Right lobe of liver (tissue), 4 donors: Measurements from ENCODE around the gene SKIC2.

ENCODE experiments used
- POLR2A ChIP-seq: fragments of 450-650 bp; IDR thresholded peaks from one replicate; pipeline ENCODE4 v1.6.1; 2017; ENCODE audit warnings: antibody characterized with exemption, mild to moderate bottlenecking
- TF ChIP-seq, protein P1 (sequence below), 4 donors: fragments of 200-600 bp in 3 of 4; fragments of 450-650 bp in 1 of 4; IDR thresholded peaks; one replicate each; pipeline versions ENCODE4 v1.5.1 to v1.8.0; 2016 to 2022; ENCODE audit warnings: antibody characterized with exemption in 4 of 4, mild to moderate bottlenecking in 2 of 4
- donor health status: DM: no; HTN: no; CAD: no.
- donor health status: DM: no; HTN: no; CAD: no.
- donor health status: DM: no; HTN: yes; CAD: no.

DNA sequence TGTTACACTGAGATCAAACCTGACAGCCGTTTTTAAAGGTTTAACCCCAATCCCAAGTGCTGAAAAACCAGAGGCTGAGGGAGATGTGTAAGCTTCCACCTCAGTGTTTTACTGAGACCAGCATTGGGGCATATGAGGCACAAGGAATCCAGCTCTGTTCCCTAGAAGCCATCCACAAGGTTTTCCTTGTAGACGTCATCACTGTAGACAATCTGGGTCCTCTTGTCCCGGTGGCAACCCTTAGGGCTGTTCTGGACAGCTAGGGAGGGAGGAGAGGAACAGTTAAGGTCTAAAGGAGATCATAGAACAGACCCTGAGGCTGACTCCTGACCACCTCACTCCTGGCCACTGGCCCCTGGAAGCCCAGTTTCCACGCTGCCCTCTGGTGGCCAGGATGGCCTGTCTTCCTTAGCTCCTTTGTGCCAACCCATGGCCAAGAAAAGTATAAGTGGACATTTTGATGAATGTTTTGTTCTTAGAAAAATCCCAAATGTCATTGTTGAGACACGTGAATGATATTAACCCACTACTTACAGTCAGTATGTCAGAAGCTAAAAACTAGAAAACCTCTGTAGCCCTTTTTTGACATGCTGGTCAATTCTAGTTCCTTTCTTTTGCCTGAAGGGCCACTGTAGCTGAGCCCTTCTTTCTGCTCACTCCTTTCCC lies 6.7 kb upstream of the SKIC2 start:
- TF ChIP-seq, protein P1, sequence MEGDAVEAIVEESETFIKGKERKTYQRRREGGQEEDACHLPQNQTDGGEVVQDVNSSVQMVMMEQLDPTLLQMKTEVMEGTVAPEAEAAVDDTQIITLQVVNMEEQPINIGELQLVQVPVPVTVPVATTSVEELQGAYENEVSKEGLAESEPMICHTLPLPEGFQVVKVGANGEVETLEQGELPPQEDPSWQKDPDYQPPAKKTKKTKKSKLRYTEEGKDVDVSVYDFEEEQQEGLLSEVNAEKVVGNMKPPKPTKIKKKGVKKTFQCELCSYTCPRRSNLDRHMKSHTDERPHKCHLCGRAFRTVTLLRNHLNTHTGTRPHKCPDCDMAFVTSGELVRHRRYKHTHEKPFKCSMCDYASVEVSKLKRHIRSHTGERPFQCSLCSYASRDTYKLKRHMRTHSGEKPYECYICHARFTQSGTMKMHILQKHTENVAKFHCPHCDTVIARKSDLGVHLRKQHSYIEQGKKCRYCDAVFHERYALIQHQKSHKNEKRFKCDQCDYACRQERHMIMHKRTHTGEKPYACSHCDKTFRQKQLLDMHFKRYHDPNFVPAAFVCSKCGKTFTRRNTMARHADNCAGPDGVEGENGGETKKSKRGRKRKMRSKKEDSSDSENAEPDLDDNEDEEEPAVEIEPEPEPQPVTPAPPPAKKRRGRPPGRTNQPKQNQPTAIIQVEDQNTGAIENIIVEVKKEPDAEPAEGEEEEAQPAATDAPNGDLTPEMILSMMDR (IDR thresholded peaks at IDR 0.05): peak; percentile 60 to 83 (median 70)
- TF ChIP-seq POLR2A: peak; percentile 45
